Activated B cell treated with CpG ODN at 0.5 μM for 24 hours (primary cell): Measurements from ENCODE around the gene COL9A3. TPM values are rescaled to one million over a fixed set of nuclear protein-coding genes. Genes with fewer than 3 reads are reported as not detected.
A peak's percentile ranks its signal among the peaks of the same experiment; 100 is the strongest.

Source experiments
- ATAC-seq: fragments of 200-7000 bp; cut with Tn5 transposase; one replicate; pipeline ENCODE4 v1.10.0; 2021; ENCODE audit warnings: low read depth, mild to moderate bottlenecking, moderate library complexity
- CTCF ChIA-PET: fragments of 350-600 bp; sonication (Branson Sonifier 250); formaldehyde crosslinking; loops from one replicate; lab custom pipeline; 2021; ENCODE audit warnings: antibody characterized with exemption; lab: Charles Lee
- POLR2A ChIA-PET: fragments of 350-600 bp; sonication (Branson Sonifier 250); formaldehyde crosslinking; loops from one replicate; lab custom pipeline; 2021; ENCODE audit warnings: antibody characterized with exemption; lab: Charles Lee
- DNase-seq: peaks from one replicate; pipeline ENCODE4 v3.0.0; 2022
- H3K27ac Mint-ChIP-seq: one replicate; pipeline ENCODE4 v1.8.0; 2020; ENCODE audit warnings: mixed read lengths
- H3K27me3 Mint-ChIP-seq: one replicate; pipeline ENCODE4 v1.8.0; 2021; ENCODE audit warnings: mixed read lengths
- H3K36me3 Mint-ChIP-seq: one replicate; pipeline ENCODE4 v1.8.0; 2021; ENCODE audit warnings: low read depth, mixed read lengths
- H3K4me1 Mint-ChIP-seq: one replicate; pipeline ENCODE4 v1.8.0; 2021; ENCODE audit warnings: mixed read lengths
- H3K4me3 Mint-ChIP-seq: one replicate; pipeline ENCODE4 v1.8.0; 2020; ENCODE audit warnings: mild to moderate bottlenecking, mixed read lengths
- H3K9me3 Mint-ChIP-seq: one replicate; pipeline ENCODE4 v1.8.0; 2020; ENCODE audit warnings: mixed read lengths
- intact Hi-C: fragments of 100-400 bp; cut with micrococcal nuclease; formaldehyde crosslinking; loops from one replicate; pipeline ENCODE4 v1.15.1; 2024
- total RNA-seq: library from RNA; stranded (reverse); gene quantifications from 2 replicates; pipeline ENCODE4 v1.2.3, GENCODE V29; 2022
- TF ChIP-seq, protein P1 (sequence below): fragments of 200-600 bp; IDR thresholded peaks from one replicate; pipeline ENCODE4 v1.8.0; 2022; ENCODE audit warnings: antibody characterized with exemption, mild to moderate bottlenecking

COL9A3 gene
- total RNA-seq, 1 donor from 2014 or later: 37.6 TPM

DNA sequence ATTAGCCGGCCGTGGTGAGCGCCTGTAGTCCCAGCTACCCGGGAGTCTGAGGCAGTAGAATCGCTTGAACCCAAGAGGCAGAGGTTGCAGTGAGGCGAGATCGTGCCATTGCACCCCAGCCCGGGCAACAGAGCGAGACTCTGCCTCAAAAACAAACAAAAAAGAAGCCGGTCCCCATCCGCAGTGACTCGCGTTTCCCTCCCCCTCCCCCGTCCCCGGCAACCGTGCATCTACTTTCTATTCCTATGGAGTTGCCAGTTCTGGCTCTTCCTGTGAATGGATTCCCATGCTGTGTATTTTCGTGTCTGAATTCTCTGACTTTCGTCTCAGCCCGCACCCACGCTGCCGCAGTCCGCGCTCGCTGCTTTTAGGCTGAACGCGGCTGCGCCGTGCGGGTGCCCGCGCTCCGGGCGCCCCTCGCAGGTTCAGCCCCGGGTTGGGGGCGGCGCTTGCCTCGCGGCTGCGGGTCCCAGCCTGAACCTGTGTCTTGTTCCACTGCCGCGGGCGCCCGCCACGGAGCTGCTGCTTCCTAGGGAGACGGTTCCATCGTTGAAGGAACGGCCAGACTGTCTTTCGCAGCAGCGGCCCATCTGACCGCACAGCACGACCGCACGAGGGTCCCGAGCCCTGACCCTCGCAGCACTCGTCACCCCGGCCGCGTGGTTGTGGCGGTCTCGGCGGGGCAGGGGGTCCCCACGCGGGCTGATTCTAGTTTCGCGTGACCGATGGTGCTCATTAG lies 21.7 kb upstream of the COL9A3 start:
- POLR2A ChIA-PET: interaction anchor here (0.7 to 5.0 kb wide), 17 partner anchors 10 to 412 kb away, joined by 3 to 56 read pairs (median 7); partner anchors contain the start of genes COL9A3, OGFR, RPS21 and SLCO4A1
- Mint-ChIP-seq H3K9me3 (no peaks in the 10 kb centered on the region), H3K4me3 (peak overlapping the region; percentile 82), H3K27ac (peak overlapping the region; percentile 85), H3K4me1 (peaks cover 44% of the 10 kb centered on the region), H3K27me3 (no peaks in the 10 kb centered on the region), H3K36me3 (peaks cover 24% of the 10 kb centered on the region)
- CTCF ChIA-PET: interaction anchor here (1.7 kb wide), 1 partner anchor 178 kb away, joined by 7 read pairs; no protein-coding TSS in a partner anchor
- peak; percentile 62 for DNase-seq
- TF ChIP-seq, protein P1, sequence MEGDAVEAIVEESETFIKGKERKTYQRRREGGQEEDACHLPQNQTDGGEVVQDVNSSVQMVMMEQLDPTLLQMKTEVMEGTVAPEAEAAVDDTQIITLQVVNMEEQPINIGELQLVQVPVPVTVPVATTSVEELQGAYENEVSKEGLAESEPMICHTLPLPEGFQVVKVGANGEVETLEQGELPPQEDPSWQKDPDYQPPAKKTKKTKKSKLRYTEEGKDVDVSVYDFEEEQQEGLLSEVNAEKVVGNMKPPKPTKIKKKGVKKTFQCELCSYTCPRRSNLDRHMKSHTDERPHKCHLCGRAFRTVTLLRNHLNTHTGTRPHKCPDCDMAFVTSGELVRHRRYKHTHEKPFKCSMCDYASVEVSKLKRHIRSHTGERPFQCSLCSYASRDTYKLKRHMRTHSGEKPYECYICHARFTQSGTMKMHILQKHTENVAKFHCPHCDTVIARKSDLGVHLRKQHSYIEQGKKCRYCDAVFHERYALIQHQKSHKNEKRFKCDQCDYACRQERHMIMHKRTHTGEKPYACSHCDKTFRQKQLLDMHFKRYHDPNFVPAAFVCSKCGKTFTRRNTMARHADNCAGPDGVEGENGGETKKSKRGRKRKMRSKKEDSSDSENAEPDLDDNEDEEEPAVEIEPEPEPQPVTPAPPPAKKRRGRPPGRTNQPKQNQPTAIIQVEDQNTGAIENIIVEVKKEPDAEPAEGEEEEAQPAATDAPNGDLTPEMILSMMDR: no peak
- no peak for ATAC-seq
- intact Hi-C loops: loop anchor here (5.0 kb wide), 1 partner anchor 67 kb away; the partner anchor contains the start of gene TCFL5

DNA sequence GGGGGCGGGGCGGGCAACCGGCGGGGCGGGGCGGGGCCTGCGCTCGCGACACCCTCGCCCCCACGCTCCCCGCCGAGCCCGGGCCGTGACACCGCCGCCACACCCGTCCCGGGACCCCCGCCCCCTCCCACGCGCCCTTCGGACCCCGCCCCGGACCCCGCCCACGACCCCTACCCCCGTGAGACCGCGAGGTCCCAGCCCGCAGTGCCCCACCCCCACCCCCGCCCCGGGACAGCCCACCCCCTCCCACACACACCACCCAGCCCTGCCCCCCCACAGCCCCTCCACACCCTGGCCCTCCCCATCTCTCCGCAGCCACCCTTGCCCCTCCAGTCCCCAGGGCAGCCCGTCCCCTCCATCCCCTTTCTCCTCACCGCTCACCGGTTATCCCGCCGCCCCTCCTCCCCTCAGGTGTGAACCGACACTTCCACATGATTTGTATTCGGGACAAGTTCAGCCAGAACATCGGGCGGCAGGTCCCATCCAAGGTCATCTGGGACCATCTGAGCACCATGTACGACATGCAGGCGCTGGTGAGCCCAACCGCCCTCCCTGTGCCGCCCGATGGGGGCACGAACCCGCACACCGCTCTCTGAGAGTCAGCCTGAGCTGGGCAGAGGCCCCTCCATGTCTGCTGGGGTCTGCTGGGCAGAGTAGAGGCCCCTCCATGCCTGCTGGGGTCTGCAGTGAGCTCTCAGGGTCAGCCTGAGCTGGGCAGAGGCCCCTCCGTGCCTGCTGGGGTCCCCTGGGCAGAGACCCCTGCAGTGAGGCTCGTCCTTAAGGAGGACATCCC lies 20.0 kb upstream of the COL9A3 start:
- Mint-ChIP-seq H3K27me3 (no peaks in the 10 kb centered on the region), H3K9me3 (no peaks in the 10 kb centered on the region), H3K4me3 (peak overlapping the region; percentile 85), H3K27ac (peak overlapping the region; percentile 66), H3K36me3 (peaks cover 35% of the 10 kb centered on the region), H3K4me1 (peaks cover 37% of the 10 kb centered on the region)
- intact Hi-C loops: loop anchor here (1.0 to 5.0 kb wide), 5 partner anchors 7 to 410 kb away; partner anchors contain the start of genes CABLES2, OGFR, RPS21 and TCFL5
- CTCF ChIA-PET: interaction anchor here (1.0 kb wide), 1 partner anchor 12 kb away, joined by 3 read pairs; no protein-coding TSS in a partner anchor
- DNase-seq (no peak), ATAC-seq (no peak)
- POLR2A ChIA-PET: interaction anchor here (1.0 to 5.0 kb wide), 6 partner anchors 8 to 179 kb away, joined by 5 to 56 read pairs (median 27); partner anchors contain the start of genes OGFR and SLCO4A1
- TF ChIP-seq, protein P1: no peak

DNA sequence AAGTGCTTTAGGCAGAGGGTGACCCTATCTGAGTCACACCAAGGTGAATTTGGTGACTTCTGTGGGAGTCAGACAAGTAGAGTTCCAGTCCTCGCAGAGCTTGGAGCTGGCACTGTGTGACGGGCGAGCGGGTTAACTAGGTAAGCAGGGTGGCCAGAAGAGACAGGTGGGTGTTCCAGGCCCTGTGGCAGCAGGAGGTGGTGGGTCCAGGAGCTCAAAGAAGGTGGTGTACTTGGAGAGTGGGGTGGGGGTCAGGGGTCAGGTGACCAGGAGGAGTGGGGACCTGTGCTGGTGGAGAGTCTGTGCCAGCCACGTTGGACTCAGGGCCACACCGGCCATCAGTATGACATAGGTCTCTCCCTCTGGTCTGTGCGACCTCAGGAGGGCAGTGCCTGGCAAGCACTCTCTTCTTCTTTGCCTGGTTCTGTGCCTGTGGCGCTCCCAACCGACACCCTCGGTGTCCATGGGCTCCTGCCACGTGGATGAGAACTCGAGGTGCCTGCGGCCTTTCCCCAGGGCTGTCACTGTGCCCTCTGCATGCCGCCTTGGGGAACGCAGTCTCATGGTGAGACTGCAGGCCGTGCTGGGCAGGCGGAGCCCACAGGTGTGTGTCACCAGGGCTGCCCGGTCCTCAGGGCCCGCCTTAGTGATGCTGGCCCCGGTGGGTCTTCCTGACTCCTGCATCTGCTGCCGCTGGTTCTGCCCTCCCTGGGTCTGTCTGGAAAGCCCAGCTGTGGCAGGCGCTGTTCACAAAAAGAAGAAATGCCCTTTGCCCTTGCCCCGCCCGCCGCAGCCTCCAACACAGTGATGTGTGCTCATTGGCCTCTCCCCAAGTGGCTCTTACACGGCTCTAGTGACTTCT lies 18.9 kb upstream of the COL9A3 start:
- Mint-ChIP-seq H3K36me3 (peaks cover 35% of the 10 kb centered on the region), H3K4me1 (peaks cover 34% of the 10 kb centered on the region), H3K9me3 (no peaks in the 10 kb centered on the region), H3K27me3 (no peaks in the 10 kb centered on the region), H3K27ac (peak overlapping the region; percentile 66), H3K4me3 (peak overlapping the region; percentile 85)
- CTCF ChIA-PET: no interaction called here
- intact Hi-C loops: loop anchor here (5.0 kb wide), 1 partner anchor 64 kb away; the partner anchor contains the start of gene TCFL5
- DNase-seq: no peak
- POLR2A ChIA-PET: interaction anchor here (5.0 kb wide), 1 partner anchor 57 kb away, joined by 30 read pairs; no protein-coding TSS in a partner anchor
- TF ChIP-seq, protein P1: no peak
- no peak for ATAC-seq

DNA sequence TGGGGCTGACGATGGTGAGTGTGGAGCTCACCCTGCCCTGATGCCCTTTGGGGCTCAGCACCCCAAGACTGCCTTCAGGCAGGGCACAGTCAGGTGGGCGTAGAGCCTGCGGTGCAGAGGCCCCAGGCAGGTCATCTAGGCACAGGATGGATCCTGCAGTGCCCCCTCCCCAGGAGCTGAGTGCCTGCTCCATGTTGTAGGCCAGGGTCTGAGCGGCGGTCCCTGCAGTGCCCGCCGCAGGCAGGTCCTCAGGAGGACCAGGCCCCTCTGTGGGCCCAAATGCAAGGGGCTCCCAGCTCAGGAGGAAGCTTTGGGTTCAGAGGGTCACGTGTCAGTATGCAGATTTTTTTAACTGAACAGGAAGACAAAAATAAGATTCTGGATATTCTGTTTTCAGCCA lies 17.8 kb upstream of the COL9A3 start:
- ChIA-PET POLR2A (no interaction called here), CTCF (no interaction called here)
- intact Hi-C loops: loop anchor here (5.0 kb wide), 1 partner anchor 63 kb away; the partner anchor contains the start of gene TCFL5
- Mint-ChIP-seq H3K36me3 (peaks cover 36% of the 10 kb centered on the region), H3K27me3 (no peaks in the 10 kb centered on the region), H3K4me3 (no peak overlapping the region), H3K9me3 (no peaks in the 10 kb centered on the region), H3K27ac (no peak overlapping the region), H3K4me1 (peaks cover 25% of the 10 kb centered on the region)
- DNase-seq (no peak), ATAC-seq (no peak)
- TF ChIP-seq, protein P1: no peak
